ENCODE measurements around the gene ADGRF3. TPM values are rescaled to one million over a fixed set of nuclear protein-coding genes. Genes with fewer than 3 reads are reported as not detected.
"Not testable (repeated sequence)": the region's sequence is repeated elsewhere in the genome, so short reads cannot be mapped to it uniquely, and the experiment has no call there.

ADGRF3 gene
- total RNA-seq, 1 experiment from 2014 or later = not detected

DNA sequence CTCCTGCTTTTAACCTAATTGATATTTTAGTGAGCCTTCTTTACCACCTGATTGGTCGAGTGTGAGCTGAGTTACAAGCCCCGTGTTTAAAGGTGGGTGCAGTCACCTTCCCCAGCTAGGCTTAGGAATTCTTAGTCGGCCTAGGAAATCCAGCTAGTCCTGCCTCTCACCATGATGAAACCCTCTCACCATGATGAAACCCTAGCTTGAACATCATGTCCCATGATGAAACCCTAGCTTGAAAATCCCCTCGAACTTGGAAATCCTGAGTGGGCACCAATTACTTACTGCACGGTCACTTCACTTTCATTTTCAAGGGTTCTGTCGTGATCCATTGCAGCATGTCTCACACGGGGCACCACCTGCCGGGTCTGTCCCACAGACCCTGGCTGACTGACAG lies 87.8 kb downstream of the ADGRF3 start:
- POLR2A ChIA-PET; BruUV-seq (replicated peaks); CTCF ChIA-PET; in situ Hi-C loops (cut with HindIII; ENCODE audit: low pct_unique_long_range_greater_than_20kb, low sequenced_read_pairs); H3K36me3 ChIP-seq (ENCODE audit: control insufficient read depth, insufficient read depth, low read length); DNase-seq (ENCODE audit: low read depth, low spot score); H3K27me3 ChIP-seq (ENCODE audit: control insufficient read depth, insufficient read depth, low read length); ATAC-seq; H3K9me3 ChIP-seq (ENCODE audit: control insufficient read depth, insufficient read depth, low read depth, low read length); H3K27ac ChIP-seq (ENCODE audit: low read length); H3K4me1 ChIP-seq (ENCODE audit: control insufficient read depth, insufficient read depth, low read length); H3K4me3 ChIP-seq (ENCODE audit: low read depth in 2 of 2, low read length in 2 of 2); intact Hi-C loops (cut with micrococcal nuclease; ENCODE audit: unreplicated experiment): not testable (repeated sequence)

Other genes starting within 250 kb of the ADGRF3 start
- gene GAREM2, start 173.7 kb downstream of the ADGRF3 start, total RNA-seq (2021; ENCODE audit: unreplicated experiment) = 12.4 TPM
- gene HADHA, start 102.2 kb downstream of the ADGRF3 start, total RNA-seq (2021; ENCODE audit: unreplicated experiment) = 148 TPM
- 106 TPM for gene HADHB, start 101.8 kb downstream of the ADGRF3 start, total RNA-seq (2021; ENCODE audit: unreplicated experiment)
- 28.5 TPM for gene SELENOI, start 646 bp downstream of the ADGRF3 start, total RNA-seq (2021; ENCODE audit: unreplicated experiment)
- gene DRC1, start 55.1 kb upstream of the ADGRF3 start, total RNA-seq (2021; ENCODE audit: unreplicated experiment) = 0.18 TPM
- 0.41 TPM for gene OTOF, start 131.3 kb upstream of the ADGRF3 start, total RNA-seq (2021; ENCODE audit: unreplicated experiment)